Measurements from ENCODE around the gene CCKAR. TPM values are rescaled to one million over a fixed set of nuclear protein-coding genes. Genes with fewer than 3 reads are reported as not detected.

Gene CCKAR
- total RNA-seq, 1 experiment from 2014 or later = not detected

DNA sequence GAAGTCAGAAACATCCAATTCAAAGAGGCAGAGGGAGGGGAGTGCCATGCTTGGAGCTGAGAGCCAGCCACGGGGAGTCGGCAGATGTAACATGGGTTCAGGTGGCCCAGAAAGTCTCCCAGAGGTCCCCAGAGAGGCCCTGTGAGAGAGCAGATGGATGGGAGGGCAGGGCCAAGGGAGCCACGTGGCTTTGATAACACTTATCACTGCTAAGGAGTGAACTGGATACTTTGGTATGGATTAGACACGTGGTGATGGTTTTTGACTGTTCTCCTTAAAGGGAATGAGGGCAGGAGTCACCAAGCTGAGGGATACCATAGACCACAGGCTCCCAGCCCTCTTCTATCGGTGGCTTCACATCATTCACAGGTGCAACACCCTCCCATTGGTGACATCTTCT lies 13.7 kb downstream of the CCKAR start:
- no peak overlapping the region for H3K4me3 ChIP-seq (ENCODE audit: low read depth in 2 of 2, low read length in 2 of 2)
- in situ Hi-C loops (cut with HindIII; ENCODE audit: low pct_unique_long_range_greater_than_20kb, low sequenced_read_pairs) = no loop called here
- ChIA-PET POLR2A (no interaction called here), CTCF (no interaction called here)
- intact Hi-C loops (cut with micrococcal nuclease; ENCODE audit: unreplicated experiment) = no loop called here
- H3K27ac ChIP-seq (ENCODE audit: low read length) = no peak overlapping the region
- H3K9me3 ChIP-seq (ENCODE audit: control insufficient read depth, insufficient read depth, low read depth, low read length) = no peaks in the 10 kb centered on the region
- no peaks in the 10 kb centered on the region for H3K27me3 ChIP-seq (ENCODE audit: control insufficient read depth, insufficient read depth, low read length)
- TF ChIP-seq SIN3A (IDR thresholded peaks at IDR 0.05; ENCODE audit: borderline replicate concordance, insufficient read depth, low read depth, low read length) (no peak), POLR2AphosphoS5 (IDR thresholded peaks at IDR 0.05; ENCODE audit: low read depth, low read length) (no peak), TCF7L2 (IDR thresholded peaks at IDR 0.05; ENCODE audit: low read depth, low read length) (no peak)
- TF ChIP-seq, protein P1, sequence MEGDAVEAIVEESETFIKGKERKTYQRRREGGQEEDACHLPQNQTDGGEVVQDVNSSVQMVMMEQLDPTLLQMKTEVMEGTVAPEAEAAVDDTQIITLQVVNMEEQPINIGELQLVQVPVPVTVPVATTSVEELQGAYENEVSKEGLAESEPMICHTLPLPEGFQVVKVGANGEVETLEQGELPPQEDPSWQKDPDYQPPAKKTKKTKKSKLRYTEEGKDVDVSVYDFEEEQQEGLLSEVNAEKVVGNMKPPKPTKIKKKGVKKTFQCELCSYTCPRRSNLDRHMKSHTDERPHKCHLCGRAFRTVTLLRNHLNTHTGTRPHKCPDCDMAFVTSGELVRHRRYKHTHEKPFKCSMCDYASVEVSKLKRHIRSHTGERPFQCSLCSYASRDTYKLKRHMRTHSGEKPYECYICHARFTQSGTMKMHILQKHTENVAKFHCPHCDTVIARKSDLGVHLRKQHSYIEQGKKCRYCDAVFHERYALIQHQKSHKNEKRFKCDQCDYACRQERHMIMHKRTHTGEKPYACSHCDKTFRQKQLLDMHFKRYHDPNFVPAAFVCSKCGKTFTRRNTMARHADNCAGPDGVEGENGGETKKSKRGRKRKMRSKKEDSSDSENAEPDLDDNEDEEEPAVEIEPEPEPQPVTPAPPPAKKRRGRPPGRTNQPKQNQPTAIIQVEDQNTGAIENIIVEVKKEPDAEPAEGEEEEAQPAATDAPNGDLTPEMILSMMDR (IDR thresholded peaks at IDR 0.05) = no peak
- TF ChIP-seq, protein P2, sequence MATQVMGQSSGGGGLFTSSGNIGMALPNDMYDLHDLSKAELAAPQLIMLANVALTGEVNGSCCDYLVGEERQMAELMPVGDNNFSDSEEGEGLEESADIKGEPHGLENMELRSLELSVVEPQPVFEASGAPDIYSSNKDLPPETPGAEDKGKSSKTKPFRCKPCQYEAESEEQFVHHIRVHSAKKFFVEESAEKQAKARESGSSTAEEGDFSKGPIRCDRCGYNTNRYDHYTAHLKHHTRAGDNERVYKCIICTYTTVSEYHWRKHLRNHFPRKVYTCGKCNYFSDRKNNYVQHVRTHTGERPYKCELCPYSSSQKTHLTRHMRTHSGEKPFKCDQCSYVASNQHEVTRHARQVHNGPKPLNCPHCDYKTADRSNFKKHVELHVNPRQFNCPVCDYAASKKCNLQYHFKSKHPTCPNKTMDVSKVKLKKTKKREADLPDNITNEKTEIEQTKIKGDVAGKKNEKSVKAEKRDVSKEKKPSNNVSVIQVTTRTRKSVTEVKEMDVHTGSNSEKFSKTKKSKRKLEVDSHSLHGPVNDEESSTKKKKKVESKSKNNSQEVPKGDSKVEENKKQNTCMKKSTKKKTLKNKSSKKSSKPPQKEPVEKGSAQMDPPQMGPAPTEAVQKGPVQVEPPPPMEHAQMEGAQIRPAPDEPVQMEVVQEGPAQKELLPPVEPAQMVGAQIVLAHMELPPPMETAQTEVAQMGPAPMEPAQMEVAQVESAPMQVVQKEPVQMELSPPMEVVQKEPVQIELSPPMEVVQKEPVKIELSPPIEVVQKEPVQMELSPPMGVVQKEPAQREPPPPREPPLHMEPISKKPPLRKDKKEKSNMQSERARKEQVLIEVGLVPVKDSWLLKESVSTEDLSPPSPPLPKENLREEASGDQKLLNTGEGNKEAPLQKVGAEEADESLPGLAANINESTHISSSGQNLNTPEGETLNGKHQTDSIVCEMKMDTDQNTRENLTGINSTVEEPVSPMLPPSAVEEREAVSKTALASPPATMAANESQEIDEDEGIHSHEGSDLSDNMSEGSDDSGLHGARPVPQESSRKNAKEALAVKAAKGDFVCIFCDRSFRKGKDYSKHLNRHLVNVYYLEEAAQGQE (IDR thresholded peaks at IDR 0.05; ENCODE audit: insufficient read depth in 1 of 2, low read depth in 2 of 2, low read length in 1 of 2) = no peak
- DNase-seq (ENCODE audit: low read depth, low spot score) (no peak), ATAC-seq (no peak)
- BruUV-seq (replicated peaks) = no TSS peak
- no peaks in the 10 kb centered on the region for H3K36me3 ChIP-seq (ENCODE audit: control insufficient read depth, insufficient read depth, low read length)
- no peaks in the 10 kb centered on the region for H3K4me1 ChIP-seq (ENCODE audit: control insufficient read depth, insufficient read depth, low read length)

DNA sequence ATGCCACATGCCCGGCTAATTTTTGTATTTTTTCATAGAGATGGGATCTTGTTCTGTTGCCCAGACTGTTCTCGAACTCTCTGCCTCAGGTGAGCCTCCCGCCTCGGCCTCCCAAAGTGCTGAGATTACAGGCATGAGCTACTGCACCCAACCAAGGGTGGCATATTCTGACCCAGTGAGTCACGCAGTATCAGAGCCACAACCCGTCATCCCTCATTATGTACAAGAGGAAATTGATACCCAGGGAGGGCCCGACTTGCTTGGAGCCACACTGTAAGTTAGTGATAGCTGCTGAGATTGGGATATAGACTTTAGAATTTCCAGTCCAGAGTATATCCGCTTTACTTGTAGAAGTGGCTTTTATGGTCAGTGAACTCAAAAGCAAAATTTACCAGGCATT lies 14.6 kb downstream of the CCKAR start:
- no peaks in the 10 kb centered on the region for H3K36me3 ChIP-seq (ENCODE audit: control insufficient read depth, insufficient read depth, low read length)
- H3K27me3 ChIP-seq (ENCODE audit: control insufficient read depth, insufficient read depth, low read length) = no peaks in the 10 kb centered on the region
- ChIA-PET CTCF (no interaction called here), POLR2A (no interaction called here)
- no peak for ATAC-seq
- intact Hi-C loops (cut with micrococcal nuclease; ENCODE audit: unreplicated experiment) (no loop called here), in situ Hi-C loops (cut with HindIII; ENCODE audit: low pct_unique_long_range_greater_than_20kb, low sequenced_read_pairs) (no loop called here)
- no peak overlapping the region for H3K27ac ChIP-seq (ENCODE audit: low read length)
- TF ChIP-seq SIN3A (IDR thresholded peaks at IDR 0.05; ENCODE audit: borderline replicate concordance, insufficient read depth, low read depth, low read length) (no peak), TCF7L2 (IDR thresholded peaks at IDR 0.05; ENCODE audit: low read depth, low read length) (no peak), POLR2AphosphoS5 (IDR thresholded peaks at IDR 0.05; ENCODE audit: low read depth, low read length) (no peak)
- TF ChIP-seq, protein P1 (IDR thresholded peaks at IDR 0.05) = no peak
- TF ChIP-seq, protein P2 (IDR thresholded peaks at IDR 0.05; ENCODE audit: insufficient read depth in 1 of 2, low read depth in 2 of 2, low read length in 1 of 2) = no peak
- no peak for DNase-seq (ENCODE audit: low read depth, low spot score)
- no peaks in the 10 kb centered on the region for H3K9me3 ChIP-seq (ENCODE audit: control insufficient read depth, insufficient read depth, low read depth, low read length)
- BruUV-seq (replicated peaks) = no TSS peak
- no peak overlapping the region for H3K4me3 ChIP-seq (ENCODE audit: low read depth in 2 of 2, low read length in 2 of 2)
- no peaks in the 10 kb centered on the region for H3K4me1 ChIP-seq (ENCODE audit: control insufficient read depth, insufficient read depth, low read length)

All from Panc1 (cell line).